Dendritic cell treated with granulocyte-macrophage colony-stimulating factor and Interleukin-4, amounts not matched to agents 40 ng/mL and 50 ng/mL, for 4 days (primary cell): ENCODE results near the gene EXOC4.
"Not testable (repeated sequence)": the region's sequence is repeated elsewhere in the genome, so short reads cannot be mapped to it uniquely, and the experiment has no call there.

Experiments used
- H3K27ac Mint-ChIP-seq: one replicate; pipeline ENCODE4 v1.8.0; 2022; ENCODE audit warnings: mild to moderate bottlenecking, mixed read lengths
- H3K27me3 Mint-ChIP-seq: one replicate; pipeline ENCODE4 v1.8.0; 2022; ENCODE audit warnings: mild to moderate bottlenecking, mixed read lengths
- H3K36me3 Mint-ChIP-seq: one replicate; pipeline ENCODE4 v1.8.0; 2022; ENCODE audit warnings: low read depth, mixed read lengths
- H3K4me1 Mint-ChIP-seq: one replicate; pipeline ENCODE4 v1.8.0; 2022; ENCODE audit warnings: low read depth, mixed read lengths
- H3K4me3 Mint-ChIP-seq: one replicate; pipeline ENCODE4 v1.8.0; 2022; ENCODE audit warnings: mild to moderate bottlenecking, moderate library complexity, mixed read lengths
- H3K9me3 Mint-ChIP-seq: one replicate; pipeline ENCODE4 v1.8.0; 2022; ENCODE audit warnings: mixed read lengths
- intact Hi-C: fragments of 100-400 bp; cut with micrococcal nuclease; formaldehyde crosslinking; loops from one replicate; pipeline ENCODE4 v1.15.0; 2022

Gene EXOC4

DNA sequence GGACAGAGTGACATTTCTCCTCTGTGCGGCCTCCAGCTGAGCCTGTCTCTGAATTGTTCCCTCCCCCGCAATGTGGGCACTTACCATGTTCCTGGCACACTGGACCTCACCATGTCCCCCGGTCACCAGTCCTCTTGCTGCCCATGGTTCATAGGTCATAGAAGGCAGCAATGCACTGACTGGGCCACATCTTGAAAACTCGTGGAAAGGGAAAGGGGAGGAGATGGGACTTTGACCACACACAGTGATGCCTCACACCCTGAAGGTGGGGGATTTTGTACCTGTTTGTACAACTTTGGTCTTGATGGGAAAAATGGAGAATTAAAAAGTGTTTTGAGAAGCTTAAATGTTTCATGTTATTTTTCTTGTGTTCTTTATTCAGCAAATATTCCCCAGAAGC is 812.5 kb downstream of the EXOC4 start:
- Mint-ChIP-seq H3K4me3 (no peak overlapping the region), H3K9me3 (peaks cover 6% of the 10 kb centered on the region), H3K27ac (no peak overlapping the region), H3K4me1 (peaks cover 9% of the 10 kb centered on the region), H3K27me3 (peaks cover 42% of the 10 kb centered on the region), H3K36me3 (peaks cover 22% of the 10 kb centered on the region)
- intact Hi-C loops, result no loop called here

DNA sequence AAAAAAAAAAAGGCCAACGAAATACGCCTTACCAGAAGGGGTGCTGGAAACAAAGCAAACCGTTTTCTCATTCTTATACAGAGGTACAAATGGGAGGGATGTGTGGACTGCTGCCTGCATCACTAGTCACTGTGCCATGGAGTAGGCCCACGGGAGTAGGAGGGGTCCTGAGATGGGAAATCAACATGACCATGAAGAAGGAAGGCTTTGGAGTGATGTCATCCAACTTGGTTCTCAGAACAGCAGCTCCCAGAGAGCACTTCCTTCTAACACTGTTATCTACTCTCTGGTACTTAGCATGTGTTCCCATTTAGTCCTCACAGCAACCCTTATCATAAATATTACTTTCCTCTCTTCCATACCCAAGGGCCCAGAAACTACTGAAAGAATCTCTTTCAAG is 814.3 kb downstream of the EXOC4 start:
- H3K4me3 Mint-ChIP-seq, result no peak overlapping the region
- intact Hi-C loops, result no loop called here
- no peak overlapping the region for H3K27ac Mint-ChIP-seq
- peaks cover 22% of the 10 kb centered on the region for H3K36me3 Mint-ChIP-seq
- peaks cover 33% of the 10 kb centered on the region for H3K27me3 Mint-ChIP-seq
- H3K9me3 Mint-ChIP-seq, result peaks cover 6% of the 10 kb centered on the region
- H3K4me1 Mint-ChIP-seq, result peaks cover 9% of the 10 kb centered on the region

DNA sequence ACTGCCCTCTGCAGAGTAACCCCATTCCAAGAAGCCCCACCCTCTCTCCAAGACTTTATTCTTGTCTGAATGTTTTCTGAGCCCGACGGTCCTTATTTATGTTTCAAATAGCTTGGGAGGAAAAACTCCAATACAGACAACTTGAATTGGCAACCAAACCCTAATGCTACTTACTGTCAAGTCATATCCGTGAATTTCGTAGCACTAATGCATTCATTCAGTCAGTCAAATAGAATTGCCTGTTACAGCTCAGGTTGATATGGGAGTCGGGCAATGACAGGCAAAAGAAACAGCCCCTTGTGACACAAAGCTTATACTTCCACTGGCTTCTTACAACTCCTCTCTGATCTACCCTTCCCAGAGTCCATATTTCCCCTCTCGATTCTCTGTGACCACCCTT is 815.8 kb downstream of the EXOC4 start:
- H3K9me3 Mint-ChIP-seq, result peaks cover 6% of the 10 kb centered on the region
- no peak overlapping the region for H3K27ac Mint-ChIP-seq
- H3K27me3 Mint-ChIP-seq, result peaks cover 23% of the 10 kb centered on the region
- peaks cover 9% of the 10 kb centered on the region for H3K4me1 Mint-ChIP-seq
- intact Hi-C loops, result no loop called here
- H3K36me3 Mint-ChIP-seq, result peaks cover 15% of the 10 kb centered on the region
- H3K4me3 Mint-ChIP-seq, result no peak overlapping the region

DNA sequence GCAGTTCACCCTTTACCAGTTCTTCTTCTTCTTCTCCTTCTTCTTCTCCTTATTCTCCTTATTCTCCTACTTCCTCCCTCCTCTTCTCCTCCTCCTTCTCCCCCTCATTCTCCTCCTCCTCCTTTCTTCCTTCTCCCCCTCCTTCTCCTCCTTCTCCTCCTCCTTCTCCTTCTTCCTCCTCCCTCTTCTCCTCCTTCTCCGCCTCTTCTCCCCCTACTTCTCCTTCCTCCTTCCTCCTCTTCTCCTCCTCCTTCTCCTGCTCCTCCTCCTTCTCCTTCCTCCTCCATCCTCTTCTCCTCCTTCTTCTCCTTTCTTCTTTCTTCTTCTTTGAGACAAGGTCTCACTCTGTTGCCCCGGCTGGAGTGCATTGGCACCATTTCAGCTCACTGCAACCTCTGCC is 816.3 kb downstream of the EXOC4 start:
- peaks cover 18% of the 10 kb centered on the region for H3K27me3 Mint-ChIP-seq
- intact Hi-C loops, result no loop called here
- H3K9me3 Mint-ChIP-seq, result peaks cover 6% of the 10 kb centered on the region
- peak overlapping the region; percentile 12 for H3K27ac Mint-ChIP-seq
- no peak overlapping the region for H3K4me3 Mint-ChIP-seq
- H3K36me3 Mint-ChIP-seq, result peaks cover 16% of the 10 kb centered on the region
- H3K4me1 Mint-ChIP-seq, result peaks cover 9% of the 10 kb centered on the region

DNA sequence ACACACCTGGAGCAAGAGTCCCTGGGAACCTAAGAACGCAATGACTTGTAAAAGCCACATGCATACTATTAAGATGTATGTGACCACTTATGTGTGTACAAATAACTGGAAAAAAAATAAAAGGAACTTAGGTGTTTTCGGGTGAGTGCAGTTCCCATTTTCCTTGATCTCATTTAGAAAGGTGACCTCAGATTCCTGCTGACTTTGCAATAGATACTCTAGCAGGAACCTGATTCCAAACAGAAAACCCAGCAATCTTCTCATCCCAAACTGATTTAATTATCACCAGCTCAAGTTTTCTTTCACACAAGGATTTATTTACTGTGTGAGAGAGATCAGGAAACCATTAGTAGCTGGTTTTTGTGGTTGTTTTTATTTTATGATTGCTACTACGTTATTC is 817.8 kb downstream of the EXOC4 start:
- H3K9me3 Mint-ChIP-seq, result peaks cover 19% of the 10 kb centered on the region
- peaks cover 21% of the 10 kb centered on the region for H3K36me3 Mint-ChIP-seq
- no peak overlapping the region for H3K27ac Mint-ChIP-seq

DNA sequence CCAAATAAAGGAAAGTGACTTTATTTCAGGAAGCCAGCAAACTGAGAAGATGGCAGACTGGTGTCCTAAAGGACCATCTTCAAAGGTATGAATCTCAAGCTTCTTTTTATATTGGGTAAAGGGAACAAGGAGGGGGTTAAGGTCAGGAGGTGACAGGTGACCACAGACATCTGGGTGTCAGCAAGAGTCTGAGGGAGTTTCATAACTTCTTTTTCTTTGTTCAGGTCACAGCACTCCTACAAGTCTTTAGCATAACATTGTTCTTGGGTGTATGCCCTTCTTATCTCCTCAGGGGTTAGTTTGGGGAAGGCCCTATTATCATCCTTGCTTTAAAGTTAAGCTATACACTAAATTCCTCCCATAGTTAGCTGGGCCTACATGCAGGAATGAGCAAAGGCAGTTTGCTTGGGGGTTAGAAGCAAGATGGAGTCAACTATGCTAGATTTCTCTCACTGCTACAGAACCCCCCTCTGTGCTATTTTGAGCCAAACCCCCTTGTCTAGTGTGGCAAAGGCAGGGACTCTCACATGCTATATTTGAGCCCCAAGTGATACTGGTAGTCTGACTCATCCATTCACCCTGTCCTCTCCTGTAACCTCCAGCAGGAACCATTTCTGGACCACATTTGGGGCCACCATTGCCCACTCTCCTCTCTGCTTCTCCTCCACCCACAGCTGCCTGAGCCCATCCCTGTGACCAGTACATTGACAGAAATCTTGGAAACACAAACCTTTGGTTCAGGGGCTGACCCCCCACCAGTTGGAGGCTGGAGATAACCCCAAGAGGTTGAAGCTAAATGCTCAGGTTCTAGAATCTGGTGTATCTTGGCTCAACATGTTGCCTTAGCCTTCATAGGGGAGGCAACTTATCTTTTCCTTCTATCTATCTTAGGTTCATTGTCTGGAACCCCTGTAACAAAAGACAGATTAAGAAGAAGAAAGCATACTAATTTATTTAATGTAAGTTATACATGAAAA is 818.8 kb downstream of the EXOC4 start:
- Mint-ChIP-seq H3K36me3 (peaks cover 22% of the 10 kb centered on the region), H3K27me3 (peaks cover 10% of the 10 kb centered on the region), H3K27ac (no peak overlapping the region), H3K4me3 (no peak overlapping the region), H3K4me1 (peaks cover 11% of the 10 kb centered on the region), H3K9me3 (peaks cover 25% of the 10 kb centered on the region)
- intact Hi-C loops, result no loop called here

More for the DNA sequence above, 817.8 kb downstream of the EXOC4 start:
- Mint-ChIP-seq H3K4me3 (no peak overlapping the region), H3K27me3 (peaks cover 14% of the 10 kb centered on the region), H3K4me1 (peaks cover 9% of the 10 kb centered on the region)
- intact Hi-C loops, result no loop called here

DNA sequence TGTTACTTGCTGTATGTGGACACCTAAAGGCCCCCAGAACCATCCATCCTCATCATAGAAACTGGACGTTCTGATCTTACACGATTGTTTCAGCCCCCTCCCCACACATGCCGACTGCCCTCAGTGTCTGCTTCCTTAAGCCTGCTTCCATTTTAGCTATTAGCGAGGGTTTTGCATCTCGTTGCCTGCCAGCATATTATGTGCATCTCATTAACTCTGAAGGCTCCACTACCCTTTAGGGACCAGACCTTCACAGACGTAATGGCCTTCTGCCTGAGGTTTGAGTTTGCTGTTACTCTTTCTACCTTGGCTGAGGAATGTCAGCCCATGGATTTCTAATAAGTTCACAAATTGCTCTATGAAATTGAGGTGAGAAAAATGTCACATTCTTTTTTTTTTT is 820.4 kb downstream of the EXOC4 start:
- H3K36me3 Mint-ChIP-seq, result peaks cover 22% of the 10 kb centered on the region
- intact Hi-C loops, result no loop called here

DNA sequence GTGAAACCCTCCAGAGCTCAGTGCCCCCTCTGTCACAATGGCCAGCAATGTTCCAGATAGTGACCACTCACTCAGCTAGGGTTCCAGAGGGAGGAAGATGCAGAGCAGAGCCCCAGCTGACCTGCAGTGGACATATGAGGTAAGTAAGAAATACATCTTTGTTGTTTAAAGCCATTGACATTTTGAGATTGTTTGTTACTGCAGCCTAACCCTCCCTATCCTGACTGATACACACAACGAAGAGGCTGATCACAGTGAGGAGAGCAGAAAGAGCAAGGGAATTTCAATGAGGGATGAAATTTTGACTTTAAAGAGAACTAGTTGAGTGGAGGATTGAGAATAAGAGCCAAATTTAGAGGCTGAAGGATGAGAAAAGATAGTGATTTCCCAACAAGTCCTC is 822.9 kb downstream of the EXOC4 start:
- peaks cover 22% of the 10 kb centered on the region for H3K36me3 Mint-ChIP-seq
- H3K27me3 Mint-ChIP-seq, result peaks cover 6% of the 10 kb centered on the region
- no peak overlapping the region for H3K27ac Mint-ChIP-seq
- H3K4me3 Mint-ChIP-seq, result no peak overlapping the region
- intact Hi-C loops, result no loop called here
- H3K4me1 Mint-ChIP-seq, result peaks cover 5% of the 10 kb centered on the region
- H3K9me3 Mint-ChIP-seq, result peaks cover 19% of the 10 kb centered on the region

More for the DNA sequence above, 820.4 kb downstream of the EXOC4 start:
- Mint-ChIP-seq H3K9me3 (peaks cover 25% of the 10 kb centered on the region), H3K4me1 (peaks cover 14% of the 10 kb centered on the region), H3K4me3 (no peak overlapping the region), H3K27me3 (peaks cover 10% of the 10 kb centered on the region), H3K27ac (no peak overlapping the region)

DNA sequence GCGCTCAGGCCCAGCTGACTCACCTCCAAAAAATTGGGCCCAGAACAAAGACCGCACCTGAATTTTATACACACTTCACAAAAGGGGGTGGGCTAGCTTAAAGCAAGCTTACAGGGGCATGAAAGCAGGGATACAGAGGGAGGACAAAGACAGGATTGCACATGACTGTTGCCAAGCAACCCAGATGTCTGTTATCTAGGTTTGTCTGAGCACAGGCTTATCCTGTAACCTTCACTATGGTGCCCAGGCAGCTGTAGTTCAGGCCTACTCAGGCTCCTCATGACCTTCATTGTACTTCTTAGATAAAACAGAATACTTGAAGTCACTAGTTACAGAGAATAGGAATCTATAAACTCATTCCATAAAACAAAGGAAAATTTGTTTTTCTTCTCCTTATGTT is 824.7 kb downstream of the EXOC4 start:
- peaks cover 22% of the 10 kb centered on the region for H3K36me3 Mint-ChIP-seq
- intact Hi-C loops, result not testable (repeated sequence)

DNA sequence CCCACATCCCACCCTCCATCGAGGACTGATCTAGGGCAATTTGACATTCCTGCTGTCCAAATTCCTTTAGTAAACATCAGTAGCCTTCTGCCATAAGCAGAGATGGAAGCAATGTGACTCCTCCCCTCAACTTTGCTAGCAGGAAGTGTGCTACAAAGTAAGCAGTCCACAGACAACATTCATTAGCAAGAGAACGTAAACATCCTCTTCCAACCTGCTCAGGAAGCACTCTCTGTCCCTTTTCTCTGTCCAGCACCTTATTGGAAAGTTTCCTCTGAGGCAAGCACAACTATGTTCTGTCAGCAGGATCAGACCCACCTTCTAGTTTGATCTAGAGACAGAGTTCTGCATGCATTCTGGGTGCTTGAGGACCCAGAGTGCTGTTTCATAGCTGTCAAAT is 826.1 kb downstream of the EXOC4 start:
- H3K36me3 Mint-ChIP-seq, result peaks cover 19% of the 10 kb centered on the region
- H3K9me3 Mint-ChIP-seq, result peaks cover 19% of the 10 kb centered on the region
- H3K4me1 Mint-ChIP-seq, result peaks cover 18% of the 10 kb centered on the region
- H3K27ac Mint-ChIP-seq, result no peak overlapping the region
- no peak overlapping the region for H3K4me3 Mint-ChIP-seq
- peaks cover 8% of the 10 kb centered on the region for H3K27me3 Mint-ChIP-seq
- intact Hi-C loops, result no loop called here

More for the DNA sequence above, 824.7 kb downstream of the EXOC4 start:
- not testable (repeated sequence) for H3K27ac Mint-ChIP-seq, H3K27me3 Mint-ChIP-seq, H3K4me3 Mint-ChIP-seq
- H3K9me3 Mint-ChIP-seq, result peaks cover 19% of the 10 kb centered on the region
- H3K4me1 Mint-ChIP-seq, result peaks cover 10% of the 10 kb centered on the region

DNA sequence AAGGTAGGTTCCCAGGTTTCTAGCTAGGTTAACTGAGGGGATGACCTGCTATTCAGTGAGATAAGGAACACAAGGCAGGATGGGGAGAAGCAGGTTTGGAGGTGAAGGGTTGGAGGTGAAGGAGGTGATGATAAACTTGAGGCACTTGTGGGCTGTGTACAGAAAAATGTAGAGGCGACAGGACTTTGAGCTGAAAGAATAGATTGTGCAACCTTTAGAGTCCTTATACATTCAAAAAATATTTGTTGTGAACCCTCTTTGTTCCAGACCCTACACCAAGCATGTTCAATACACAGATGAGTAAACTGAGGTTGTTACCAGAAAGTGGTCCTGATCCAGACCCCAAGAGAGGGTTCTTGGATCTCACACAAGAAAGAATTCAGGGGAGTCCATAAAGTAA is 828.8 kb downstream of the EXOC4 start:
- H3K4me3 Mint-ChIP-seq, result no peak overlapping the region
- peaks cover 33% of the 10 kb centered on the region for H3K4me1 Mint-ChIP-seq
- intact Hi-C loops, result no loop called here
- peaks cover 8% of the 10 kb centered on the region for H3K27me3 Mint-ChIP-seq
- no peak overlapping the region for H3K27ac Mint-ChIP-seq
- H3K36me3 Mint-ChIP-seq, result no peaks in the 10 kb centered on the region
- H3K9me3 Mint-ChIP-seq, result peaks cover 2% of the 10 kb centered on the region

DNA sequence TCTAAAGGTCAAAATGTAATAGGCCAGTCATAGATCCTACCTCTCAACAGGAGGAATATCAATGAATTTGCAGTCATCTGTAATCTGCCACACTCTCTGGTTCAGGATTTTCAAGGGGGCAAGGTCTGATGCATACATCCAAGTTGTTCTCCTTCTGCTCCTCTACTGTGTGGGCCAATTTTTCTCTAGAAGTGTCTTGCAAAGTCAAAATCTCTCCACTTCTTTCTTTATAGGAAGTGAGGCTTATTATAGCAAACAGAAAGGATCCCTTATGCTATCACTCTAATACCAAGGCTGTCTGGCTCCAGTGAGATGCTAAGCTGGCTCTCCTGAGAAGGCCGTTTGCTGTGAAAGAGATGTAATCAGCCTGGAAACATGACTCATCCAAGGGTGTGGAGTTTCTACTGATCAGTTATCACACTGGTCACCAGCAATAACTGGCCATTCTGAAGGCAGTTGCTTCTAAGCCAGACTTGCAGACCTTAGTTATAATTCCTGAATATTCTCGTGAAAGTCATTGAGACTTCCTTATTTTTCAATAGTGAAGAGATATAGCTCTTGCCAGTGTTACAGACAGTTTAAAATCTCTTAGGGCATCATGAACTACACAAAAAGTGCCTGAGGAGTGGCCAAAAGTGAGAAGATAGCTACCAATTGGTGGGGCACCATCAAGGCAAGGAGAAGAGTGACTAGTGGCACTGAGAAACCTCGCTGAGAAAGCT is 831.0 kb downstream of the EXOC4 start:
- H3K36me3 Mint-ChIP-seq, result no peaks in the 10 kb centered on the region
- H3K9me3 Mint-ChIP-seq, result peaks cover 19% of the 10 kb centered on the region
- H3K27me3 Mint-ChIP-seq, result peaks cover 8% of the 10 kb centered on the region
- peak overlapping the region; percentile 69 for H3K27ac Mint-ChIP-seq
- H3K4me3 Mint-ChIP-seq, result no peak overlapping the region
- intact Hi-C loops, result no loop called here
- H3K4me1 Mint-ChIP-seq, result peaks cover 30% of the 10 kb centered on the region

DNA sequence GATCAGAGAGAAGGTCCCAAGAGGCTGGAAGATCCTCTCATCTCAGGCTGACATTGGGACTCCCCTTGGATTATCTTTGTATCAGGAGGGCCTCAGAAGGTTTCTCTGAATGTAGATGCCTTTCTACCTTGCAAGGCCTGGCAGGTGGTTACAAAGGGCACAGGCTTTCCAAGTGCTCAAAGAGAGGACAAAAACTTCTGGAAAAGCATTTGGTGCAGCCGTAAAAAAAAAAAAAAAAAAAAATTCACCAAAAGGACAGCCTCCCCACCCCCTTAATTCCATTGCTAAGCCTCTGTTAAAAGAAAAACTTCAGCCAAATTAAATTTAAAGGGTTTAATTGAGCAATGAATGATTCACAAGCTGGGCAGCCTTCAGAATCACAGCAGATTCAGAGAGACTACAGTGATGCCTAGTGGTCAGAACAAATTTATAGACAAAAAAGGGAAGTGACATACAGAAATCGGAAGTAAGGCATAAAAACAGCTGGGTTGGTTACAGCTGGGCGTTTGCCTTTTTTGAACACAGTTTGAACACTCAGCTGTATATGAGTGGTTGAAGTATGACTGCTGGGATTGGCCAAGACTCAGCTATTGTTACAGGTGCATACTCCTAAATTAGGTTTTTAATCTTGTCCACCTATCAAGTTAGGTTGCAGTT is 831.7 kb downstream of the EXOC4 start:
- H3K4me3 Mint-ChIP-seq, result no peak overlapping the region

More for the DNA sequence above, 831.7 kb downstream of the EXOC4 start:
- peaks cover 30% of the 10 kb centered on the region for H3K4me1 Mint-ChIP-seq
- intact Hi-C loops, result loop anchor here (5.0 kb wide), 1 partner anchor 43 kb away; the partner anchor contains the start of gene LRGUK
- peak overlapping the region; percentile 69 for H3K27ac Mint-ChIP-seq
- peaks cover 26% of the 10 kb centered on the region for H3K9me3 Mint-ChIP-seq
- no peaks in the 10 kb centered on the region for H3K36me3 Mint-ChIP-seq
- peaks cover 8% of the 10 kb centered on the region for H3K27me3 Mint-ChIP-seq
